Gastroesophageal sphincter (tissue), 4 donors: Measurements from ENCODE around the gene FSD1L. TPM values are rescaled to one million over a fixed set of nuclear protein-coding genes. Genes with fewer than 3 reads are reported as not detected.

ENCODE experiments used
- ATAC-seq: fragments of 150-250 bp; one replicate; pipeline ENCODE4 v1.9.1; 2016; ENCODE audit warnings: mild to moderate bottlenecking, moderate library complexity
- H3K27ac ChIP-seq, 4 donors: fragments of 200-600 bp; sonication (generic) in 3 of 4; 1 replicate in 3 of 4; 2 replicates in 1 of 4; pipeline ENCODE4 v1.5.1; 2016 to 2019
- H3K27me3 ChIP-seq: fragments of 200-600 bp; sonication (generic); one replicate; pipeline ENCODE4 v1.5.1; 2019
- H3K36me3 ChIP-seq, 2 donors: fragments of 200-600 bp; sonication (generic); one replicate each; pipeline ENCODE4 v1.5.1; 2019; ENCODE audit warnings: control low read depth in 1 of 2
- H3K4me1 ChIP-seq, 3 donors: fragments of 200-600 bp; sonication (generic); 1 replicate in 2 of 3; 2 replicates in 1 of 3; pipeline ENCODE4 v1.5.1; 2016 to 2019; ENCODE audit warnings: control low read depth in 2 of 3
- H3K4me3 ChIP-seq, 2 donors: fragments of 200-600 bp; sonication (generic); one replicate each; pipeline ENCODE4 v1.5.1; 2019; ENCODE audit warnings: mild to moderate bottlenecking in 1 of 2, moderate library complexity in 1 of 2
- H3K9me3 ChIP-seq, 3 donors: fragments of 200-600 bp; sonication (generic); one replicate each; pipeline ENCODE4 v1.5.1; 2017 to 2019; ENCODE audit warnings: control low read depth in 2 of 3
- CTCF ChIP-seq, 4 experiments: fragments of 200-600 bp in 2 of 4; fragments of 450-650 bp in 2 of 4; sonication (generic) in 1 of 4; IDR thresholded peaks; one replicate each; pipeline ENCODE4 v1.5.1; 2017 to 2019; ENCODE audit warnings: antibody characterized with exemption in 4 of 4, mild to moderate bottlenecking in 2 of 4, moderate library complexity in 2 of 4
- EP300 ChIP-seq: sonication (generic); formaldehyde crosslinking; IDR thresholded peaks from one replicate; pipeline ENCODE4 v1.6.1; 2017; ENCODE audit warnings: antibody characterized with exemption, mild to moderate bottlenecking
- POLR2A ChIP-seq, 2 donors: fragments of 450-650 bp; IDR thresholded peaks; one replicate each; pipeline ENCODE4 v1.6.1; 2017; ENCODE audit warnings: antibody characterized with exemption in 2 of 2, mild to moderate bottlenecking in 2 of 2, moderate library complexity in 1 of 2
- POLR2AphosphoS5 ChIP-seq: sonication (generic); formaldehyde crosslinking; IDR thresholded peaks from one replicate; pipeline ENCODE4 v1.6.1; 2017; ENCODE audit warnings: antibody characterized with exemption
- WGBS, 2 donors: methylation state at CpG; one replicate each; pipeline ENCODE4 v1.1.5; 2018; ENCODE audit warnings: low coverage in 1 of 2; 5-methylcytosine and 5-hydroxymethylcytosine counted together
- total RNA-seq, 4 donors: library from RNA; depleted of rRNA; stranded (reverse); fragments of >200 nt; gene quantifications; one replicate each; pipeline ENCODE4 v1.1.0, GENCODE V29; 2016

FSD1L gene
- total RNA-seq, 4 donors from 2014 or later: 2.7 to 10.0 (median 3.4) TPM

GRCh38 chr9:105416840-105417239 lies 31.0 kb upstream of the FSD1L start:
- TF ChIP-seq CTCF (IDR thresholded peaks at IDR 0.05): no peak
- H3K9me3 ChIP-seq: peaks cover 0 to 6% (median 0%) of the 10 kb centered on the region in 3 donors
- H3K4me3 ChIP-seq: no peak overlapping the region
- H3K36me3 ChIP-seq: no peaks in the 10 kb centered on the region
- no peak for ATAC-seq
- 43 to 44% methylated on average over 1 of the region's 1 CpG for WGBS, 2 donors
- no peaks in the 10 kb centered on the region for H3K27me3 ChIP-seq
- no peak overlapping the region for H3K27ac ChIP-seq
- peaks cover 0 to 5% (median 0%) of the 10 kb centered on the region in 3 donors for H3K4me1 ChIP-seq

GRCh38 chr9:105418588-105419500 lies 29.0 kb upstream of the FSD1L start:
- TF ChIP-seq POLR2AphosphoS5: no peak
- no peak for TF ChIP-seq EP300
- TF ChIP-seq CTCF (IDR thresholded peaks at IDR 0.05): no peak
- no peak for TF ChIP-seq POLR2A (IDR thresholded peaks at IDR 0.05)
- Histone ChIP-seq H3K36me3 (no peaks in the 10 kb centered on the region), H3K27me3 (no peaks in the 10 kb centered on the region), H3K4me3 (no peak overlapping the region), H3K4me1 (peaks cover 0 to 5% (median 0%) of the 10 kb centered on the region in 3 donors), H3K9me3 (no peaks in the 10 kb centered on the region), H3K27ac (no peak overlapping the region)
- 51 to 71% methylated on average over 1 to 3 of the region's 3 CpGs for WGBS, 2 donors
- ATAC-seq: no peak

GRCh38 chr9:105419816-105420597 lies 27.8 kb upstream of the FSD1L start:
- Histone ChIP-seq H3K9me3 (no peaks in the 10 kb centered on the region), H3K4me3 (no peak overlapping the region), H3K4me1 (peaks cover 0 to 5% (median 0%) of the 10 kb centered on the region in 3 donors), H3K27ac (no peak overlapping the region), H3K27me3 (no peaks in the 10 kb centered on the region), H3K36me3 (no peaks in the 10 kb centered on the region)
- WGBS, 2 donors: 84 to 88% methylated on average over 7 to 10 of the region's 10 CpGs
- TF ChIP-seq EP300 (no peak), POLR2A (IDR thresholded peaks at IDR 0.05) (no peak), CTCF (IDR thresholded peaks at IDR 0.05) (no peak), POLR2AphosphoS5 (no peak)
- no peak for ATAC-seq

GRCh38 chr9:105421154-105421553 lies 26.7 kb upstream of the FSD1L start:
- 64 to 100% methylated on average over 2 of the region's 2 CpGs for WGBS, 2 donors
- no peaks in the 10 kb centered on the region for H3K9me3 ChIP-seq
- ATAC-seq: no peak
- H3K27me3 ChIP-seq: no peaks in the 10 kb centered on the region
- H3K27ac ChIP-seq: no peak overlapping the region
- H3K4me1 ChIP-seq: no peaks in the 10 kb centered on the region
- TF ChIP-seq POLR2AphosphoS5 (no peak), CTCF (IDR thresholded peaks at IDR 0.05) (no peak), EP300 (no peak), POLR2A (IDR thresholded peaks at IDR 0.05) (no peak)
- no peaks in the 10 kb centered on the region for H3K36me3 ChIP-seq
- H3K4me3 ChIP-seq: no peak overlapping the region
